HG03103 (cell line): Measurements from ENCODE around the gene TMEM179.

Experiments used
- ATAC-seq: cut with Tn5 transposase; IDR thresholded peaks from one replicate; pipeline ENCODE4 v1.9.1; 2021; ENCODE audit warnings: low read depth; ENCODE audit not compliant: unreplicated experiment

The TMEM179 gene

DNA sequence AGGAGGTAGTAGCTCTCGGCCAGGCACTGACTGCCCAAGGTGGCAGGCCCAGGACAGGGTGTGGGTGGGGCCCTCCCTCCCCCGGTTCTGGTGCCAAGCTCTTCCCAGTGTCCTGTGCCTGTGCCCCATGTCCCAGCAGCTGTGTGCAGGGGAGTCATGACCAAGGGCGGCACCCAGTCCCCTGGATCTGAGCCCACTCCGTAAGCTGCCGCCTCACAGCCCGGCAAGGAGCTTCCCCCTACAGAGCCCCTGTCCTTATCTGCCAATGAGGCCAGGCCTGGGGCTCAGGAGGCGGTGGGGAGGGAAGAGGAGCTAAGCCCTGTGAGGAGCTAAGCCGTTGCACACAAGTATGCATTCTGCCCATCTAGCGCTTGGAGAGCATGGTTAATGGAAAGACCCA is 30.6 kb downstream of the TMEM179 start:
- ATAC-seq, result no peak

DNA sequence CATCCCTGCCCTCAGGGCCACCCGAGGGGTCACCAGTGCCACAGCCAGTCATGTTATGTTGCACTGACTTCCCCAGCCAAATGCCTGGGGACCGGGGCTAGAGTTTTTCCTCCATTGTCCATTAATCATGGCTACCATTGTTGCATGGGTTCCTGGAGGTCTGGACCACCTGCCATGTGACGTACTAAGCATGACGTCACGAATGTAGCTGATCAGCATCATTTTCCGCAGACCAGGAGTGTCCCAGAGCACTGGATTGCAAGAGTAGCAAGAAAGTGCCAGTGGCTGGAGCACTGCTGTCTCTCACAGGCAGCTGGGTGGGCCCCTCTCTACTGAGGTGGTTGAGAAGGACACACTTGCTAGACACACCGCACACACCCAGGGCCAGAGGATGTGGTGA is 31.9 kb downstream of the TMEM179 start:
- ATAC-seq, result no peak

DNA sequence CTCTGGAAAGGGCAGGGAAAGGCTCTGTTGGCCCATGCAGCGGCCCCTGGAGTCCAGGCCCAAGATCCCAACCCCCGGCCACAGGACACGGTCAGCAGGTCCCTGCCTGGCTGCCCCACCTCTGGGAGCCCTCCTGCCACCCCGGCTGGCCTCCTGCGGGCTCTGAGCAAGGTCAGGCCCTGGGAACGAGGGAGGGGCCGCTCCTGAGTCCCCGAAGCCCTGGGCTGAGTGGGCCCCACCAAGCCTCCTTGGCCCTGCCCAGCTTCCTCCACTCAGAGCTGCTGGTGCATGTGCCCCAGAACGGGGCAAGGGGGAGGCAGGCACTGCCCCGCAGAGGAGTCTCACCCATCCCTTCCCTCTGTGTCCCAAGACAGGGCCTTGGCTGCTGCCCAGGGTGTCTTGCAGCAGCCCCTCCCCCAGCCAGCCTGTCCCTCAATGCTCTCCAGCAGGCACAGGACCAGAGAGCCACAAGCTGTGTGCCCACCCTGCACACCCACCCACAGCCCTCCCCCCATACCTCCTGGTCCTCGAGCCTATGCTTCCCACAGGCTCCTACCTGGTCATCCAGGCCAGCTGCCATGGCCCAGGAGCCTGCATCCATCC is 32.4 kb downstream of the TMEM179 start:
- no peak for ATAC-seq

DNA sequence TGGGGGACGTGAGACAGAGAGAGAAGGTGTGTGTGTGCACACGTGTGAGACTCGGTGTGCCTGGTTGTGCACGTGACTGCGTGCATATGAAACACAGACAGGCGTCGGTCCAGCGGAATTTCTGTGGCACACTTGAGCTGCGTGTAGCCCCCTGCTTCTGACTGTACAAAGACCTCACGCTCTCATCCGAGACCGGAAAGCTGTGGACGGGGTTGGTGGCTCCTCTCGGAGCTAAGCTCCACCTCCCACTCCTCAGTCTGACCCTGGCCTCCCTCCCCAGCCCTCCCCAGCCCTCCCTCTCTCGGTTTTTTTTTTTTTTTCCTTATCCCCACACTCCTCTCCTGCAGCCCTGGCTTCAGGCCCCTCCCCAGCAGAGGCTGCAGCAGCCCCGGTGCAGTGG is 33.3 kb downstream of the TMEM179 start:
- ATAC-seq, result no peak

DNA sequence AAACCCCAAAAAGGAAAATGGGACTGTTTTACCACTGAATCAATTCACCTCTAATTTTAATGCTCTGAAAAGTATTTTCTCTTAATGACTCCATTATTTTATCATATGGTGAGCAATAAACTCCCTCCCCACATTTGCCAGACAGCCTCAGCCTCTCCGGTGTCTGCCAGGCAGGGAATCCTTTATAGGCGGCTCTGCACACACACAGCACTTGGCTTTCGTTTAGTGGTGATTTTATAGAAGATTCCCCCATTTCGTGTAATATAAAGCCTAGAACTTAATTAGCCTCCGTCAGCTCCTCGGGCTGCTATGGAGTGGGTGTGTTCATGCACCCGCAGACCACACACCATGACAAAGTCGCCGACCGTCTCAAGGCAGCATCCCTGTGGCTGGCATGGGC is 35.1 kb downstream of the TMEM179 start:
- no peak for ATAC-seq

DNA sequence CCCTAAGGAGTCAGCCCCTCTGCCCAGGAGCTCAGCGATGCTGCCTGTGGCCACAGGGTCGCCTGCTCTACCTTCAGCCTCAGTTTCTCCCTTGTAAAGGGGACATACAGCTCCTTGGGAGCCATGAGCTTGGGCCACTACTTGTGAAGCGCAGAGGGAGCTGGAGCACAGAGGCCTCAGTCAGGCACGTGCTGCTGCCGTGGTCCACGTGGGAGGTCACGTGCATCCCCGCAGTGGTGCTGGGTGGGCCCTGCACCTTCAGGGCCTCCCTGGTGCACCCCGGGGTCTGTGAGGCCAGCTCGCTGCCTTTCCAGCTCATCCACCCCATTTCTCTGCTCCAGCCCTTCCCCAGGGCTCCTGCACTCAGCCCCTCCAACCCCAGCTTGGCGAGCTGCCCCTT is 36.0 kb downstream of the TMEM179 start:
- ATAC-seq, result no peak

DNA sequence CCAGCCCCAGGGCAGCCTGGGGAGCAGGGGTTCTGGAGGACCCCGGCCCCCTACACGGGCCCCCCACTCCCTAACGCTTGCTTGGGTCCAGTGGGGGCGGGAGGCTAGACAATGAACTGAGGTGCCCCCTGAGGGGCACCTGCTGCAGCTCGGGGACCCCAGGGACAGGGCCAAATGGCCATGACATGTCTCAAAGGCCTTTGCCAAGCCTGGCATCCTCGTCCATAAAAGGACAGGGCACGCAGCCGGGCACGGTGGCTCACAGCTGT is 36.7 kb downstream of the TMEM179 start:
- no peak for ATAC-seq

DNA sequence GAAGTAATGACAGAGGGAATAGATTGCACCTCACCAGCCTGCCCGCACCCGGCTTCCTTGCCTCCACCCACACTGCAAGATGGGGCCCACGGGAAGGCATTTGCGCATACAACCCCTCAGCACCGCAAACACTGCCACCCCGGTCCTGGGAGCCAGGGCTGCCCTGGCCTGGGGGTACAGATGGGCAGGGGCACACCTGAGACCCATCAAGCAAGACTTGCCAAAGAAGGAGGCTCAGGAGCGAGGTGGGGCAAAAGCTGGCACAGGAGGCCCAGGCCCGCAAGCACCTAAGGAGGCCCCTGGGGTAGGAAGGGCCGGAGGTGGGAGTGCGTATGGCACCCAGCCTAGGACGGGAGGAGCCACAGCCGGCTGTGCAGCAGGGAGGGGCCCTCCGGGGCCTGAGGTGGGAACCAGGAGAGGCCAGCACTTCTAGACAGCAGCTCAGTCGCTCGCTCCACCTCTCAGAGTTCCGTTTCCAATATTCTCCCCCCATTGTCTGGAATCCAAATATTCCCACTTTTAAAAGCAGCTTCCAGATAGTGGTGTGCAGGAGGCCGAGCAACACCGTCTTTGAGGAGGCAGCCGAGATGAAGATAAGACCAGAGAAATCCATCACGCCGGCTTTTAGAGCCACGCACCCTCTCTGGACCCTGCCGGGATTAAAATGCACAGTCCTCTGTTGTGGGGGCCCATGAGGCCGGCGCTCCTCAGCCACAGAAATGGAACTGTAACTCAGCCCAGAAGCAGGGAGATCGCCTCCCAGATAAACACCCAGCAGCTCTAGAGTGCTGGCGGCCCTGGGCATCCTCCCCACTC is 37.2 kb downstream of the TMEM179 start:
- ATAC-seq, result no peak

DNA sequence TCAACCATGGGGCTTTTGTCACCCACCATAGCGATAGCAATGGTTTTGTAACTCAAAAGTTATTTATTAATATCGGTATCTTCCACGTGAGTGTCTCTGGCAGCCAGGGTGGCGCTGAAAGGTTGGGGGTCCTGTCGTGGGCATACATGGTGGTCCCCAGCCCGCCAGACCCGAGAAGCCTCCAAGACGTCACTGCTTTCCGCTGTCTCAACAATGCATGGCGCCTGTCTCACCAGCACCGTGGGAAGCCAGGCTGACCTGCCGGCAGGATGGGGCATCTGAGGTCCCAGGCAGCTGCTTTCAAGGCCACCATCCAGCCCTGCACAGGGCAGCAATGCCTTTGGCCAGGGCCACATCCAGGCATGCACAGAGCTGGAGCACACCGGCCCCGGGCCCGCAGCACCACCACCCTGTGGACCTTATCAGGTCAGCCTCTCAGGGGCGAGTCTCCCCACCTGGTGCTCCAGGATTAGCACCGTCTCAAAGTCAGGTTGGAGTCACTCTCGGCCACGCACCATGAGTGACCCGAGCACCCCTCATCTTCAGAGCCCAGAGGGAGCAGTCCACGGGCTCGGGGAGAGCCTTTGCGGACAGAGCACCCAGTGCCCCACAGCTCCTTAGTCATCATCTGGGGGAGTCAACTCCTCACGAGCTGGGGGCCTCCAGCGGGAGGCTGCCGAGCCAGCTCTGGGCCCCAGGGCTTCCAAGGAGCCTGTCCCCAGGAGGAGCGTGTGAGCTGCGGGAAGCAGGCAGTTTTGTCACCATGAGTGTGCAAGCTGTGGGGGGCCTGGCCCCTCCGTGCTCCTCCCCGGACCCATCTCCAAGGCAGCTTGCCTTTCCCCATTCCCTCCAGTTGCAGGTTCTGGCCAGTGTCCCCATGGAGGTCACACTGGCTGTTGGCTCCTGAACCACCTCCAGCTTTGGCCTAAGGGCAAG is 39.6 kb downstream of the TMEM179 start:
- ATAC-seq, result no peak

DNA sequence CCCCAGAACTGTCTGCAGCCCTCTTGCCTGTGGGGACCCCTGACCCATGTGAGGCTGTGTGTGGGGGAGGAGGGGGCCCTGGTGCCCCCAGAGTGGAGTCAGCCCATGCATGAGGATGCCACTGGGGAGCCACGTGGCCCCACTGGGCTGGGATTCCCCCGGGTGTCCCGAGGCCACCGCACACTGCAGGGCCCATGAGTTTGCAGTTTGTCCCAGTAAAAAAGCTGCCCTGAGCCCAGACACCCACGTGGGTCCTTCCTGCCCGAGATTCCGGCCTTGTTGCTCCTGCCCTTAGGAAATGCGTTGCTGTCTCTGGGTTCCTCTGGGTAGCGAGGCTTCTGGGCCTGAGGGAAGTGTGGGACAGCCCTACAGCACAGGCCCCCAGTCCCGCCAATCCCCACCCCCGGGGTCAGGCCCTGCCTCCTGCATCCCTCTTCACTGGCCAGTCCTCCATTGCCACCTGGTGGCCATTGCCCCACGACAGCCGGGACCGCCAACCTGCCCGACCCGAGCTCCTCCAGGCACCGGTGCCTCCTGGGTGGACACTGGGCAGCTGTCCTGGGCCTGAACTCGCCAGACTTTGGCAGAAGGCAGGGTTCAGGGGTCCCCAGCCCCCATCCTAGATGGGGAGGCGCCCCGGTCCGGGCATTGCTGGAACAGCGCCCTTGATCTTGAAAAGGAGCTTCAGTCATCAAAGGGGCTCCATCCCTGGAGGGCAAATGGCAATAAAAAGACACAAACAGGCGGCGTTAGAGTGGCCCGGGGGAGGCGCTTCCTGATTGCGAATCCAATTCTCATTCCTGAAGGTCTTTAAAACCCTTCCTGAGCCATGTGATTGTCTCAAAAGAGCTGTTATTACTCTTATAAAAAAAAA is 40.6 kb downstream of the TMEM179 start:
- ATAC-seq, result no peak

DNA sequence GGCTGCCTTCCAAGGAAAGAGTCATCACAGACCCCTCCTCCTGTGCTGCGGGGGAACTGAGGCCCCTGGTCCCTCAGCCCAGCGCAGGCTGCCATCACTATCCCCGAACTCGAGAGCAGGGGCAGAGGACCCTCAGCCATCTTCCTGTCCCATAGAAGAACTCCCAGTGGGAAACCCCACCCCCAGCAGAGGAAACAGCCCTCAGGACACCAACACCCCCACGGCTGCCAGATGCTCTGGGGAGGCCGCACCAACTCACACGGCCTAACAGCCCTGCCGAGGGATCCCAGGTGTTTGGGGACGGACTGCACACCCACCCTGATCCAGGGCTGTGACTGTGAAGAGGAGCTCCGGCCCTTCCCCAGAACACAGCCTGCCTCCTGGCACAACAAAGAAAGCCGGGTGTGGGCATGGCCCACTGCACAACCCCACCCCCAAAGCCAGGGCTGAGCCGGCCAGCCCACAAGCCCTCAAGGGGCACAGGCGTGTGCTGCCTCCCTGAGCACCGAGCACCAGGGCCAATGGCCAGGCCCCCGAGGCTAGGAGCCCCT is 41.3 kb downstream of the TMEM179 start:
- no peak for ATAC-seq

DNA sequence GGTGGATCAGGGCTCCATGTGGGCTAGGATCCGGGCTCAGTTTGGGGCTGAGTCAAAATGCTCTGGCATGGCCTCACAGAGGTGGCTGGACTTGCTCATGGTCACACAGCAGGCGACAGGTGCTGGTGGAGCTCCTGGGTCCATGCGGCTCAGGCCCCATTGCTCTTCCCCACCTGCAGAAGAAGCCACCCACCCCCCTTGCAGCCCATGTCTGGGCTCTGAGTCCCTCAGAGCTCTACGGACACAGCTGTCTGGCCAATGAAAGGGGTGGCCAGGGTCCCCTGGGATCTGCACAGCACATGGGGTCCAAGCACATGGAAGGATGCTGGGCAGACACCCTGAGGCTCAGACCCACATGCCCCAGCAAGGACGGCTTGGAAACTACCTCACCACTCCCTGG is 42.0 kb downstream of the TMEM179 start:
- ATAC-seq, result no peak

DNA sequence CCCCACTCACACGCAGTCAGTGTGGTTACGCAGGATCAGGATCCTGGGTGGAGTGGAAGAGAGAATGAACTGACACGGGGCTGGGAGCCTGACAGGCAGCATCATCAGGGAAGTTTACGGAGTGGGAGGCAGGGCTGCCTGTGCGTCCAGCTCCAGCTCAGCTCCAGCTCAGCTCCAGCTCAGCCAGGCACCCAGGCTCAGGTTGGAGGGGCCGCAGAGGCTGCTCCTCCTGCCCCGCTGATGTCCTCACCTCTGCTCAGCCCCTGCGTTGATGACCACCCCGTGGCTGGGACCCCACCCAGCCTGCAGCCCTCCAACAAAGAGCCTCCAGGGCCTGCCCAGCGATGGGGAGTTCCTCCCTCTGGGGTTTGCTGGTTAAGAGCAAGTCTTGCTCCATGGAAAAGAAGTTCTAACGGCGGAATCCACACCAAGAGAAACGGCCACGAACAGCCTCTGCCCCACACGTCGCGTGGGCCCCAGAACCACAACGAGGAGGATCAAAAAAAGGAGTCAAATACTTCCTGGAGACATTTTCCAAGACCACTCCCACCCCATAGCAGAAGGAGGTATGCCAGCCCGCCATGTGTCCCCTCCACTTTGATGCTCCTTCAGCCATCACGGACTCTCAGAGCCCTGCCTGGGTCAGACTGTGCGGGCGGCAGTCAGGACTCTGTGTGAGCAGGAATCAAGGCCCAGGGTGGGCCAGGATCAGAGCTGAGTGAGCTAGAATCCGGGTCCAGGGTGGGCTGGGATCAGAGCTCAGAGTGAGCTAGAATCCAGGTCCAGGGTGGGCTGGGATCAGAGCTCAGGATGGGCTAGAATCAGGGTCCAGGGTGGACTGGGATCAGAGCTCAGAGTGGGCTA is 42.7 kb downstream of the TMEM179 start:
- no peak for ATAC-seq

DNA sequence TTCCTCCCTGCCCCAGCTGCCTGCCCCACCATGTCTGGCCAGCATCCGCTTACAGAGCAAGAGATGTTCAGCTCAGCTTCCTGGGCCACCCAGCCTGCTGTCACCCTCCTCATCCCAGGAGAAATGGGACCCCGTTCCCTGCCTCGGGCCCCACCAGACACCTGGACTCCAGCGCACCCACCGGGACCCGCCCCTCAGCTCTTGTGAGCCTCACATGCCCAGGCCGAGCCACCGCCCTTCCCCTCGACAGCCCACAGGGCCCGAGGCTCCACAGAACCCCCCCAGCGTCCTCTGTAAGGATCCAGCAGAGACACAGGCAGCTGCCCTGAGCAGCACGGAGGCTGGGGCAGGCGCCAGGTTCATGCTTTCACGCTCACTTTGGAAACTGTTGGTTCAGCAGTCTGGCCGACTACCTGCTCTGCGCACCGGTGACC is 43.4 kb downstream of the TMEM179 start:
- ATAC-seq, result no peak

DNA sequence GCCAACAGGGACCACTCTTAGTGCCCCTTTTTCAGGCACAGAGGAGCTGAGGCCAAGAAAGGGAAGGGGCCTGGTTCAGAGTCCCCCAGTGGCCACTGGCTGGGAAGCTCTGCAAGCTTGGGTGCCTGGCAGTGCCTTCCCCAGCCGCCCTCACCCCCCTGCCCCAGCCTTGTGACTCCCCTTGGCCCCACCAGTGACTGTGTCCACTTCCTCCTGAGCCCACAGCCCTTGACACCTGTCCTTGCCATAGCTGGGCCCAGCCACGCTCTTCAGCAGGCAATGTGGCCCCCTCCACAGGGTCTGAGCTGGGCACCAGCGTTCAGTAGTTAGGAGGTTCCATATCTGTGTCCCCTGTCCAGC is 44.0 kb downstream of the TMEM179 start:
- ATAC-seq, result no peak

DNA sequence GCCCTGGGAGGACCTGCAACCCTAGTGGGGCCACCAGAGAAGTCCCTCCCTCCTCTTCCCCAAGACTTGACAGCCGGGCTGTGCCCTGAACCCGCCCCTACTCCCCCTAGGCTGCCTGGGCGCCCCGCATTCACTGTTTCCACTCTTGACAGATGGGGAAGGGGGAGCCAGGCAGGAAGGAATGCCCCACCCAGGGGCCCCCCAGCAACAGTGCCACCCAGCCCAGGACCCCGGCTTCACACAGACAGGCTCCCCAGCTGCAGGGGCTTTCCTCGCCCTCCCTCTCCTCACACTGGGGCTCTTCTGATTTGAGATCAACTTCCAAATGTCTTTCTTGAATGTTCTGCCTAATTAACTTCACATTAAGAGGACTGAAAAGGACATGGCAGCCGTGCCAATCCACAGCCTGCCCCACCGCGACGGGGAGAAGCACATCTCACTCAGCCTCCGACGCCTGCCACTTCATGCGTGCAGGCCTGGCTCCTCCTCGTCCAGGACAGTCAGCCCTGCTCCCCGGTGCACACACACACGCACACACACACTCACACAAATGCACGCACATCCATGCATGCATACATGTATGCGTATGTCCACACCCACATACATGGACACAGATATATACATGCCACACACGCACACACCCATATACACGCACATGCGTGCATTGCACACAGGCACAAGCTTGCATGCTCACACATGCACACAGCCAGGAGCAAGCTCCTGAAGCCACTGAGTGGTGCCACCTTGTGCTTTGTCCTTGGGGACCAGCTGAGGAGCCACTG is 44.6 kb downstream of the TMEM179 start:
- ATAC-seq, result no peak

DNA sequence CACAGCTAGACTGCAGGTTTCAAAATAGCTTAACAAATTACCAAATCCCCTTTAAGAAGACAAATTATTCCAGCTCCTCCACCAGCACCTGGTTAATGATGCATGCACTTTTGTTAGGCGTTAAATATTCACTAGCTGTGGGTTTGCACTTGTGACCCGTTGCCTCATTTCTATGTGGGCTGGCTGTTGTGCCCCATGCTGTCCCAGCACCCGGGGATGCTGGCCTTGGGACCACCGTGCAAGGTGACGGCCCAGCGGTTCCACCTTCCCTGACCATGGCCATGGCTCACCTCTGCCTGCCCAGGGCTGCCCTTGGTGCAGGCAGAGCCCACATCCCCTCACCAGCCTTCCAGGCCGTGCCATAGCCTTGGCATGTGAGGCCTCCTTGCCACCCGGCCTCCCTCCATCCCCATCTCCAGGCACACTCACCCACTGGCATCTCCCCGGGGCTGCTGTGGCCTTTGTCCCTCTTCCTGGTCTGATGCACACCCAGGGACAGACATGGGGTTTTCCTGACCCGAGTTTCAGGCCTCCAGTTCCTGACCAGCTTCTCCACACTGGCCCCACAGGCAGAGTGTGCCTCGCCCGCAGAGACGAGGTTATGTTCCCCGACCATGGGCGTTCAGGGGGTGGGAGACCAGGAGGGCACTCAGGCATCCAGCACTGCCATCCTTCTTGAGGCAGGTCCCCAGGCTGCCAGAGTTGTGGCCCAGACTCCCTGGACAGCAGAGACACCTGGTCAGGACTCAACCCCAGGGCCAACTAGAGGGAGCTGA is 45.4 kb downstream of the TMEM179 start:
- no peak for ATAC-seq
